Stimulated activated CD4-positive, alpha-beta T cell treated with anti-CD3 and anti-CD28 coated beads, Interleukin-15, amount 100 ng/mL, for 1 hour (primary cell): ENCODE results near the gene GRB2.

Experiments used
- DNase-seq, 2 donors: peaks; one replicate each; pipeline ENCODE4 v3.0.0-alpha.2; 2020; ENCODE audit warnings: low read depth in 1 of 2, low spot score in 1 of 2

Gene GRB2

DNA sequence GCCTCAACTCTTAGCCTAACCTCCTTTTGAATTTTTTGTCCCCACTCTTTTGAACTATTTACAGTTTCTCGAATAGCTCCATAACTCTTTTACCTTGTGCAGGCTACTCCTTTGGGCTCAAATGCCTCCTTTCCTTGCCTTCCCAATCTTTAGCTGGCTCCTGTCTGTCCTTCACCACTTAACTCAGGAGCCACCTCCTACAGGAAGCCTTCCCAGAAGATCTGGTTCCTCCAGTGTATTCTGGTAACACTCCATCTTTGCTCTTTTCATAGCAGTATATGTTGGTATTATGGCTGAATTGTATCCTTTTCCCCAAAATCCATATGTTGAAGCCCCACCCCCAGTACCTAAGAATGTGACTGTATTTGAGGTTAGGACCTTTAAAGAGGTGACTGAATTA lies 9.0 kb upstream of the GRB2 start:
- DNase-seq: no peak

DNA sequence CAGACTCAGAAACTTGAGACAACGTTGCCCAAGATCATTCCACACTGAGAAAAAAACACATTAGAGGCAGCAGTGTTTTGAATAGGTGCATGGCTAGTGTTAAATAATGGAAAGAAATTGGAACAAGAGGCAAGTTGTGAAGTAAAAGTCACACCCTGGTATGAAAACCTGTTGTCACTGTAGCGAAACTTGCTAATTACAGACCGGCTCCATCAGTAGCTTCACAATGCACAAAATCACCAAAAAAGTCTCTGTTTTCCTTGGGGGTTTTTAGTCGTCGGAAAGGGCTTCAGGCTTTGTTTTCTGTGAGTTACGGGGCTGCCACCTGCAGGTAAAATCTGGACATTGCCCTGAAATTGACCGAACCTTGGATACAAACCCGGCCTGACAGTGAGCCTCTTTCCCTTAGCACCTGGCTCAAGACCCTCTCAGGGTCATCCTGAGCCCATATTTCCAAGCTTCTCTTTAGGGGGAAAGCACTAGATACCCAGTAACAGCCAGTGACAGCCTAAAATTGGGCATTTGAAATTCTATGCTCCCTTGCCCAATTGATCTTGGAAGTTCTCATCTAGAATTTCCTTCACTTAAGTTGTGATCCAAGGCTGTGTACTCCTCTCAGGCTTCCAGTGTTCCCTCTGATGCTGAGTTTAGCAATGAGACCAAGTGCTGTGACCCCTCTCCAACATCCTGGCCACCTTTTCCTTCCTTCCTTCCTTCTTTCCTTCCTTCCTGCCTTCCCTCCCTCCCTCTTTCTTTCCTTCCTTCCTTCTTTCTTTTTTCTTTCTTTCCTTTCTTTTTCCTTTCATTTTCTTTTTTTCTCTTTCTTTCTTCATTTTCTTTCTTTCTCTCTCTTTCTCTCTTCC lies 7.2 kb upstream of the GRB2 start:
- DNase-seq: peak; percentile 36 to 51

DNA sequence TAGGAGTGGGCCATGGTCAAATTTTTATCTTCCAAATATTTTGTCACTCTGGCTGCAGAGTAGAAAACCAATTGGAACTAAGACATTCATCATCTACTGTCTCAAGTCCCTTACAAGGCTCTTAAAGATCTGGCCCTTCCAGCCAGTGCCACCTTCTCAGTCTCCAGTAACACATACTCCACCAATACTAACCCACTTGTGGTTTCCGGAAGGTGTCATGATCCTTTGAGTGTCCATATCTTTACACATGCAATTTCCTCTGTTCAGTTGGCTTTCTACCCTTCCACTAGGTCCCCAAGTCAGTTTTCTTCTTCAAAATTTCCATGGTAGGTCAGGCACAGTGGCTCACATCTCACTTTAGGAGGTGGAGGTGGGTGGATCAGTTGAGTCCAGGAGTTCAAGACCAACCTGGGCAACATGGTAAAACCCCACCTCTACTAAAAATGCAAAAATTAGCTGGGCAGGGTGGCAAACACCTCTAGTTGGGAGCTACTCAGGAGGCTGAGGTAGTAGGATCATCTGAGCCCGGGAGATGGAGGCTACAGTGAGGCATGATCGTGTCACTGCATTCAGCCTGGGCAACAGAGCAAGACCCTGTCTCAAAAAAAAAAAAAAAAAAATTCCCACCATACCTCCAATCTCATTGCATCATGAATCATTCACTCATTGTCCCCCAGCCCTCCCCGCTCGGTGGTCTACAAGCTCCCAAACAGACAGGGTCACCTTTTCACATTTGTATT lies 6.0 kb upstream of the GRB2 start:
- DNase-seq: no peak

DNA sequence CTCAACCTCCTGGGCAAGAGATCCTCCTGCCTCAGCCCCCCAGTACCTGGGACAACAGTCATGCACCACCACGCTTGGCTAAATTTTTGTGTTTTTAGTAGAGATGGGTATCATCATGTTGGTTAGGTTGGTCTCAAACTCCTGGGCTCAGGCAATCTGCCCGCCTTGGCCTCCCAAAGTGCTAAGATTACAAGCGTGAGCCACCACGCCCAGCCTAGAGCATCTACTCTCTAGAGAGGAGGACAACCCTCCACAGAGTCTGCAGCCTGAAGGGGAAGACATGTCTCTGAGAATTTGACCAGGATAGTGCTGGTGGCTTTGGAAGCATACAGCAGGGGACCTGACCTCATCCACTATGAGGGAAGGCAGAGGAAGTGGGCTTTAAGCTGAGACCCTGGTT lies 4.7 kb upstream of the GRB2 start:
- DNase-seq: no peak

DNA sequence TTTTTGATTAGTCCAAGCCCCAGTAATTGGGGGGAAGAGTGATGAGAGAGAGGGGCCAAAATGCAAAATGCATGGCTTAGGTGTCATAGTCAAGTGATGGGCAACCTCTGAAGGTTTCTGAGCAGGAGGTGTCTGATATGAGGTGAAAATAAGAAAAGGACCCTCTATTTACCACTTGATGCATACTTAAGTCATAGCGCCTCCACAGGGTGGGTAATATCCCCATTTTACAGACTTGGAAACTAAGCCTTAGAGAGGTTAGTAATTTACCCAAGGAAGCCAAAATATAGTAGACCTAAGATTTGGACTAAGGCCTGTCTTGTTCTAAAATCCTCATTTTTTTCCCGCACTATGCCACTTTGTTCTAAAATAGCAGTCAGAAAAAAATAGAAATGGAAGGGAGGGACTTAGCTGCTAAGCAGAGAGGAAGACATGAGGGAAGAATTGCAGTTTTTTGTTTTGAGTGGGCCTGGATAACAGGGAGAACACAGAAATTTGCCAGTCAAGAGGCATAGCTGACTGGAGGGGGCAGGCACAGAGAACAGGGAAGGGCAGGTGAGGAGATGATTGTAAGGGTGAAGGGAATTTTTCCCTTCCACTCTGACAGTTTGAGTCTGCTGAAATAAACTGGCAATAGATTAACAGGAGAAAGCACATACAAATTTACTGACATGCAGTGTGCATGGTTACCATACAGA lies 2.3 kb upstream of the GRB2 start:
- no peak for DNase-seq

DNA sequence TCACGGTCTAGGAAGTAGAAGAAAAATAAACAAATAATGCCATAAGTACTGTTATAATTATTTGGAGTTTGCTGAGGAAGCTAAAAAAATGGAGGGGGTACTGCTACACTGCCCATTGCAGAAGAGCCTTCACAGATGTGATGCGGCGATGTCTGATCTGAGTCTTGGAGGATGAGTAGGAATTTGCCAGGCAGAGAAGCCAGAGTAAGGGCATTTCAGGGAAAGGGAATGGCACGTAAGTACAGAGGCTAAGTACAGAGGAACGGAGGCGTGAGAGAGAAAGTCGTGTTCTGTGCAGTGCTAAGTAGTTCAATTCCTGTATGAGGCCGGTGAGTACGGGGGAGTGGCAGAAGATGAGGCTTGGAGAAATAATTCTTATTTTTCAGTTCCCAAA lies 741 bp upstream of the GRB2 start:
- no peak for DNase-seq

DNA sequence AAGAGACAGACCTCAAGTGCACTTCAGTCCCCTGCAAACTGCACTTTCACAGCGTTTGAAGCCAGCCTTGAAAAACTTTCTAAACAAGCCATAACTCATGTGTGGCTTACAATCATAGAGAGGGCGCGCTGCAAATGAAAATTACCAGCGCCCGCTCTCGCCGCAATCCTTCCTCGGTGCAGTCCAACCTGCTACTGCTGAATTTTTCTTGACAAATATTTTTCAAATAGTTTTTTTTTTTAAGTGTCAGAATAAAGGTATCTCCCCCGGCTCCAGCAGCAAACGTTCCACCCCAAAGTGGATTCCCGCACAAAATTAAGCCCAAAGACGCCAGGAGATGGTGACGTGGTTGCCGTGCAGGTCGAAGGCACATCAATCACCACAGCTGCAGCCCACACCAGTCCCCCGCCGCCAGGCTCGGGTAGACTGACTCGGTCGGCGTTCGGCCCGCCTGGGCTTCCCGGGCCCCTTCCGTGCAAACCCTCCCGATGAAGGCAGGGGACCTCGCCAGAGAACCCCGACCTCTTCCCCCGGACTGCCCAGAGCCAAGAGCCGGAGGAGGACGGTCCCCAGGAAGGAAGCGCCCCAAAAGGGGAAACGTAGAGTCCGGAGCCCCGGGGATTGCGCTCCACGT lies 630 bp downstream of the GRB2 start:
- peak; percentile 5 to 35 for DNase-seq

DNA sequence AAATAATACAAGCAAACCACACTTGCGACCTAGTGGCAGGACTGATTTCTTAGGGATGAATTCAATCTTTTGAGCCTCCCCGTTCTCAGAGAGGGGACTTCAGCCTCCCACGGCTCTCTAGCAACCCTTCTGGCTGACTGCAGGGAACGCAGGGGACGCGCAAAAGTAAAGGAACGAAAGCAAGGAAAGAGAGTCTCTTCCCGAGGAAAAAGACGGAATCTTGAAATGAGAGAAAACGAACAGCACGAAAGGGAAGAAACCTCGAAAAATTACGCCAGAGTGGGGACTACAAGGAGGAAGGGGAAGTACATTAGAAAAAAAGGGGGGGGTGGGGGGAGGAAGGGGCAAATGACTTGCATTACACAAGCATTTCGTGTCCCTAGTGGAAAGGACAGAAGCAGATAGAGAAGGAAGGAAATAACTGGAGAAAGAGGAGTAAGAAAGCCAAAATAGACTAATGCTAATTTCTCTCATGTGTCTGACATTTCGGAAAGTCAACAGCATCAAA lies 1.2 kb downstream of the GRB2 start:
- peak; percentile 8 to 16 for DNase-seq

DNA sequence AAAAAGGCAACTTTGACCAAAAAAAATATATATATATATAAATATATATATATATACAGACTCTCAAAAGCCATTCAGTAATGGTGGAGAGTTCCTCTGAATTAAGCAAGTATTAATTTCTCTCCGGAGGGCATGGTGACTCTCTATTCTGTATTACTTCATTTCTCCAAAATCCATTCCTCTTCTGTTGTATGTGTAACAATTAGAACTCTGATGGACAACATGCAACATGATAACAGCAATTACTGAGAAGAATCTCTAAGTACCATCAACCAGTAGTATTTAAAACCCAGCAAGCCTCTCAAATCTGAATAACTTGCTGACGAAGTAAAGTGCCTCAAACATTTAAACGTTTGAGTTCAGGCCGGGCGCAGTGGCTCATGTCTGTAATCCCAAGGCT lies 2.3 kb downstream of the GRB2 start:
- DNase-seq: no peak

DNA sequence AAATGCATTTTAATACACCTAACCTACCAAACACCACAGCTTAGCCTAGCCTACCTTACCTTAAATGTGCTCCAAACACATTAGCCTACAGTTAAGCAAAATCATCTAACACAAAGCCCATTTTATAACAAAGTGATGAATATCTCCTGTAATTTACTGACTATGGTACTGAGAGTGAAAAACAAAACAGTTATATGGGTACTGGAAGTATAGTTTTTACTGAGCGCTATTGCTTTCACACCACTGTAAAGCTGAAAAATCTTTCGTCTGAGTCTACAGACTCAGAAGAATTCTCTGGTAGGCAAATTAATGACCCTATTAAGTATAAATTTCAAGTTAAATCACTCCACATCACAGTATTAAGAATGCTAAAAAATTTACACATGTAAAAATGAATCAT lies 3.5 kb downstream of the GRB2 start:
- DNase-seq: no peak

DNA sequence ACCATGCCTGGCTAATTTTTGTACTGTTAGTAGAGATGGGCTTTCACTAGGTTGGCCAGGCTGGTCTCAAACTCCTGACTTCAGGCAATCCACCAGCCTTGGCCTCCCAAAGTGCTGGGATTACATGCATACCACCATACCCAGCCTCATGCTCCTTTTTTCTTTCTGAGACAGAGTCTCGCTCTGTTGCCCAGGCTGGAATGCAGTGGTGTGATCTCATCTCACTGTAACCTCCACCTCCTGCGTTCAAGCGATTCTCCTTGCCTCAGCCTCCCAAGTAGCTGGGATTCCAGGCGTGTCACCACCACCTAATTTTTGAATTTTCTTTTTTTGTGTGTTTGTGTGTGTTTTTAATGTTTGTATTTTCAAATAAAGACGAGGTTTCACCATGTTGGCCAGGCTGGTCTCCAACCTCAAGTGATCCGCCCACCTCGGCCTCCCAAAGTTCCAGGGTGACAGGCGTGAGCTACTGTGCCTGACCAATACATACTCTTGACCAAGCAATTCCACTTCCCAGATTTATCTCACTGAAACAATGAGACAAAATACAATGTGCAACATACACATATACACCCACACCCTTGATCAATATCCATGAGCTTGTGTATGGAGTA lies 5.0 kb downstream of the GRB2 start:
- no peak for DNase-seq

DNA sequence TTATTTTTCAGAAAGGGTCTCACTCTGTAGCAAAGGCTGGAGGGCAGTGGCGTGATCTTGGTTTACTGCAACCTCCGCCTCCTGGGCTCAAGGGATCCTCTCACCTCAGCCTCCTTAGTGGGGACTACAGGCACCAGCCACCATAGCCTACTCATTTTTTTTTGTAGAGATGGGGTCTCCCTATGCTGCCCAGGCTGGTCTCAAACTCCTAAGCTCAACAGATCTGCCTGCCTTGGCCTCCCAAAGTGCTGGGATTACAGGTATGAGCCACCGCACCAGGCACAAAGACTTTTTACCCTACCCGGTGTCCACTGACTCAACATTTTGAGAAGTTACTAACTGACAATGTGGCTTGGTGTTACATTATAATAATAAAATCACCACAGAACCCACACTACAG lies 7.2 kb downstream of the GRB2 start:
- DNase-seq: no peak

DNA sequence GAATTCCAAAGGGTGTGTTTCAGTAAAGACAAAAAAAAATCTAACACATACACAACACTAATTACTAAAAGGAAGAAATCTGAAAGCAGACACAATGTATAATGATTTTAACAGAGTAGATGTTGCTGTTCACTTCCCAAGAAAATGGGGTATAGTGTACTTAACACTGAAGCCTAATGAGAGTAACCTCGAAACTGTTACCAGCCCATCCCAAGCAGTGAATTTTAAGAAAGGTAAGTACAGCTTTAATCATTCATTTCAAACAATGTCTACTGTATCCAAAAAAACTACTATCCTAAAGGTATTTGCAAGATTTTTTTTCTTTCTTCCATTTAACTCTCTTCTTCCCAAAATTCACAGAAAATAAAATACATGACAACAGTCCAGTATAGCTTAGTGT lies 8.3 kb downstream of the GRB2 start:
- DNase-seq: no peak

DNA sequence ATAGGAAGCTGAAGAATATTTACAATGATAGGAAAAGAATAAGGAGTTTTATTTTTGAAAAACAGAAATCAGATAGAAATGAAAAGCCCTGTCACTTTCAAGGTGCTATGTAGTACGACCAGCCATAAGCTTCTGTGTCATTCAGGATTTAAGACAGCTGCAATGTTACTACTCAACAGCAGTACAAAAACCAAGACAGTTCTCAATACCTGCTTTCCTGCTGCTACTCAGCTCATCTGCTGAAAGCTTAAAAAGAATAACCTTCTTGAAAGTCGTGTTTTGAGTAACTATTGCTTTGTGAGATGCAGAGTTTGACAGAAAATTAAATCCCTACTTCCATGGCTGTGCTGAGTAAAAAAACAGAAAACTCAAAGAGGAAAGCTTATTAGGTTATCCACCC lies 8.7 kb downstream of the GRB2 start:
- DNase-seq: no peak

DNA sequence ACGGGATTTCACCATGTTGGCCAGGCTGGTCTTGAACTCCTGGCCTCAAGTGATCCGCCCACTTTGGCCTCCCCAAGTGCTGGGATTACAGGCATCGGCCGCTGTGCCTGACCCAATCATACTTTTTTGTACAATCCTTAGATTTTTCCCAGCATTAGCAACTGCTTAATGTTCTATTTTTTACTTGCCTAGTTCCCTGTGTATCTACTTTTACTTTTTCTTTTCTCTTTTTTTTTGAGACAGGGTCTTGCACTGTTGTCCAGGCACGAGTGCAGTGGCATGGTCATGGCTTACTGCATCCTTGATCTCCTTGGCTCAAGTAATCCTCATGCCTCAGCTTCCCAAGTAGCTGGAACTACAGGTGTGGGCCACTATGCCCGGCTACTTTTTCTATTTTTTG lies 9.5 kb downstream of the GRB2 start:
- DNase-seq: no peak

DNA sequence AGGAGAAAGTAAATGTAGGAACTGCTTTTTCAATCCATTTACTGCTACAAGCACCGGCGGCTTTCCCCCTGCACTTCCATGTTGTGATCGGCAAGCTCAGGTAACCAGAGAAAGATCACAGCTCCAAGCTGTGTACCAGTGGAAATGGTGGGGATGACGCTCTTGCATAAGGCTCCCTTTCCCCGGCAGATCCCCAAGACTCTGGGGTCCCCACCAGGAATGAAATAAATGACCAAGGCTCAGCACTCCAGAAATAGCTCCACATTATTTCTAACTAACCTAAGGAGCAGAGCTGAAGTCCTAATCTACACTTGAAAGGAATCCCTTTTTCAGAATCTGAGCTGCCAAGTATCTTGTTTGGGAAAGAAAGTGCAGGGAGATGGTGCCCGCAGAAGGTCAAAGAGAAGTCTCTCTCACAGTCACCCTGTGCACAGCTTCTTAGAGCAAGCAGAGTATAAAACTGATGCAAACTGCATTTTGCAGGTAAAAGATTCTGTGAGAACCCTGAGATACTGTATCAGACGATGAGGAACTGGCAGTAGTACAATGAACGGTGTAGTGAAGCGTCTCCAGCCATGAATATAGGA lies 11.1 kb downstream of the GRB2 start:
- no peak for DNase-seq

DNA sequence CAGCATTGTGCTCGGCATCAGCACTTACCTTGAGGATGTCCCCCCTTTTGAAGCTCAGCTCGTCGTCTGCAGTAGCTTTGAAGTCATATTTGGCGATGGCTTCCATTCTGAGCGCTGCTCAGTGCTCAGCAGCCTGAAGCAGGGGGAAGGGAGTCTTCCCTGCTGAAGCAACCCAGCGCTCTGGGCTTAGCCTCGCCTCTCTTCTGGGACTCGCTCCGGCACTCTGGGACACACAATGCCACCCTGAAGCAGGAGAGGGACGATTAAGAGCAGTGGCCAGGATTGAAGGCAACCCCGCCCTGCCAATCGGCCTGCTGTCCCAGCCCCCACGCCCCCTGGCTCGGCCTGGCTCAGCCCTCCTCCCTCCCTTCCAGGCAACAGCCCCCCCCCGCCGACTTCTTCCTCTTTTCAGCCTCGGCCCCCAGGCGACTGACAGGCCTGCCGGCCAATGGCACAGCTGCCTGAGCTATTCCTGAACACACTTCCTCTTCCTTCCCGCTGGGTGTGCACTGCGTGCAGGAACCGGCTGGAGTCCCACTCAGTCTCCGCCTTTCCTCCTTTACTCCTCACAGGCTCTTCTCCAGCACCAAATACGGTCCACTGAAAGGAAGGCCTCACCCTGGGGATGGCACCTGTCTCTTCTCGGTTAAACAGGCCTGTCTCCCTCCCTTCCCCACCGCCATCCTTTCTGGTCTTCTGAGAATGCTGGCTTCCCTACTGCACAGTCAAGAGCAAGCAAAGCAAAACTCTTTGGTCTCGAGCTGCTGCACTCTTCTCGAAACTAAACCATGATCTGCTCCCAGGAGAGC lies 11.8 kb downstream of the GRB2 start:
- peak; percentile 54 for DNase-seq

DNA sequence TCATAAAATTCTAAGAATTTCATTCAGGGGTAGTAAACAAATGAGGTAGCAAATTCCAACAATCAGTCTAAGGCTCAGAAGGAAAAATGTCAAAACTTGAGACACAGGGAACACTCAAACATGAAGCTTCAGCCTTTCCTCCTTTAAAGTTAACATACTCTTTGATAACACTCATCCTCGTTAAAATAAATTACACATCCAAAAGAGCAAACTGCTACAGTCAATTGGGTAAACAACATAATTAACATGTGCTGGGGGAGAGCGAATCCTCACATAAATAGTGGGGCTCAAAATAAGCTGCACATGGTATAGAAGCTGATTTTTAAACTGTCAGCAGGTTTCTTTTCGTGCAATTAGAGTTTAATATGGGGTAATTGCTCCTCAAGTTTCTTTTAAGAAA lies 12.9 kb downstream of the GRB2 start:
- DNase-seq: no peak

DNA sequence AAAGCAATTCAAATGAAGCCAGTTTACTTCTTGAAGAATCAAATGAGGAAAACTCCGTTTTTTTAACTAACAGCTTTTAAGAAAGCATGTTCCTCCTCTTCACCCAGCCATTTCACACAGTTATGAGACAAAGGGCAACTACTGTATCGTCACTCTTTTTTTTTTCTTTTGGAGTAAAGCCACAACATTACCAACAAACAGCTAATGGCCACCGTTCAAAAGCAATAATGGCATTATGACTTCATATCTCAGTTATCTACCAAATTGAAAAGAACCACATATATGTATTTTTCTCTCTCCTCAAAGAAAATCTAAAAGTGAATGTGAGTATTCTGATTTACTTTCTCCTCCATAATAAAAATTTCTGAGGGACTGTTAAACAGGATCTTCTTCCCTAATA lies 14.5 kb downstream of the GRB2 start:
- no peak for DNase-seq
